CD4-positive, CD25-positive, alpha-beta regulatory T cell (primary cell): ENCODE results near the gene NDUFA13. TPM values are rescaled to one million over a fixed set of nuclear protein-coding genes. Genes with fewer than 3 reads are reported as not detected.

Source experiments
- ATAC-seq, 2 donors: fragments of 150-1000 bp; cut with Tn5 transposase; one replicate each; pipeline ENCODE4 v1.10.0; 2021; ENCODE audit warnings: low read depth in 2 of 2, moderate number of reproducible peaks in 2 of 2, moderate library complexity in 1 of 2
- DNase-seq, 3 donors: peaks; one replicate each; pipeline versions ENCODE4 v3.0.0 to v3.0.0-alpha.2; 2012 to 2022; ENCODE audit warnings: mixed read lengths in 1 of 3
- H3K27ac ChIP-seq: one replicate; pipeline ENCODE4 v1.7.0; 2013; ENCODE audit warnings: mild to moderate bottlenecking, low read length; ENCODE audit not compliant: insufficient read depth, poor library complexity, severe bottlenecking
- H3K27me3 ChIP-seq: one replicate; pipeline ENCODE4 v1.7.0; 2013; ENCODE audit warnings: low read length; ENCODE audit not compliant: control insufficient read depth, insufficient read depth
- H3K36me3 ChIP-seq: one replicate; pipeline ENCODE4 v1.7.0; 2013; ENCODE audit warnings: mild to moderate bottlenecking, low read length, moderate library complexity; ENCODE audit not compliant: control insufficient read depth, insufficient read depth
- H3K4me1 ChIP-seq: 2 replicates; pipeline ENCODE4 v1.7.0; 2013; ENCODE audit warnings: mild to moderate bottlenecking, low read length; ENCODE audit not compliant: insufficient read depth, control insufficient read depth, poor library complexity, severe bottlenecking
- H3K4me3 ChIP-seq: one replicate; pipeline ENCODE4 v1.7.0; 2013; ENCODE audit warnings: low read depth, mild to moderate bottlenecking, low read length, moderate library complexity
- H3K9me3 ChIP-seq, 2 experiments: 1 replicate in 1 of 2; 2 replicates in 1 of 2; pipeline ENCODE4 v1.7.0; 2013; ENCODE audit warnings: low read length in 2 of 2, mild to moderate bottlenecking in 1 of 2, moderate library complexity in 1 of 2; ENCODE audit not compliant: control insufficient read depth in 2 of 2
- H3K27ac Mint-ChIP-seq, 3 donors: one replicate each; pipeline ENCODE4 v1.8.0; 2020 to 2022; ENCODE audit warnings: mild to moderate bottlenecking in 3 of 3, mixed read lengths in 3 of 3, moderate library complexity in 2 of 3
- H3K27me3 Mint-ChIP-seq: one replicate; pipeline ENCODE4 v1.8.0; 2022; ENCODE audit warnings: mild to moderate bottlenecking, mixed read lengths
- H3K36me3 Mint-ChIP-seq: one replicate; pipeline ENCODE4 v1.8.0; 2020; ENCODE audit warnings: mixed read lengths
- H3K4me1 Mint-ChIP-seq, 4 donors: one replicate each; pipeline ENCODE4 v1.8.0; 2020 to 2022; ENCODE audit warnings: mixed read lengths in 4 of 4, mild to moderate bottlenecking in 1 of 4
- H3K4me3 Mint-ChIP-seq, 4 donors: one replicate each; pipeline ENCODE4 v1.8.0; 2020 to 2022; ENCODE audit warnings: mild to moderate bottlenecking in 4 of 4, mixed read lengths in 4 of 4, moderate library complexity in 3 of 4
- H3K9me3 Mint-ChIP-seq, 7 donors: one replicate each; pipeline ENCODE4 v1.8.0; 2020 to 2022; ENCODE audit warnings: mixed read lengths in 7 of 7, mild to moderate bottlenecking in 3 of 7, moderate library complexity in 2 of 7
- polyA plus RNA-seq, 4 donors: library from polyadenylated mRNA; unstranded; fragments of 300-500 nt; fragmentation: Illumina TruSeq; gene quantifications; one replicate each; pipeline ENCODE4 v1.2.3, GENCODE V29; 2021
- total RNA-seq: library from RNA; stranded (reverse); gene quantifications from one replicate; pipeline ENCODE4 v1.2.3, GENCODE V29; 2022

The NDUFA13 gene
- total and polyA plus RNA-seq, 5 donors from 2014 or later: 196 to 453 (median 365) TPM

- no peak overlapping the region for H3K4me3 ChIP-seq
- DNase-seq: no peak
- Mint-ChIP-seq H3K9me3 (peaks cover 0 to 2% (median 0%) of the 10 kb centered on the region in 7 donors), H3K36me3 (peaks cover 35% of the 10 kb centered on the region), H3K27me3 (no peaks in the 10 kb centered on the region), H3K4me3 (peak overlapping the region in 3 of 4 donors; percentile 59 to 79 (median 61)), H3K4me1 (peaks cover 19 to 88% (median 70%) of the 10 kb centered on the region in 4 donors), H3K27ac (peak overlapping the region; percentile 79 to 97 (median 91))
- ATAC-seq: no peak
- no peaks in the 10 kb centered on the region for H3K27me3 ChIP-seq
- no peaks in the 10 kb centered on the region for H3K9me3 ChIP-seq
- H3K4me1 ChIP-seq: peaks cover 64% of the 10 kb centered on the region
- H3K27ac ChIP-seq: peak overlapping the region; percentile 53
- peaks cover 27% of the 10 kb centered on the region for H3K36me3 ChIP-seq
Observed at GRCh38 chr19:19475849-19476828, 39.9 kb upstream of the NDUFA13 start.

DNA sequence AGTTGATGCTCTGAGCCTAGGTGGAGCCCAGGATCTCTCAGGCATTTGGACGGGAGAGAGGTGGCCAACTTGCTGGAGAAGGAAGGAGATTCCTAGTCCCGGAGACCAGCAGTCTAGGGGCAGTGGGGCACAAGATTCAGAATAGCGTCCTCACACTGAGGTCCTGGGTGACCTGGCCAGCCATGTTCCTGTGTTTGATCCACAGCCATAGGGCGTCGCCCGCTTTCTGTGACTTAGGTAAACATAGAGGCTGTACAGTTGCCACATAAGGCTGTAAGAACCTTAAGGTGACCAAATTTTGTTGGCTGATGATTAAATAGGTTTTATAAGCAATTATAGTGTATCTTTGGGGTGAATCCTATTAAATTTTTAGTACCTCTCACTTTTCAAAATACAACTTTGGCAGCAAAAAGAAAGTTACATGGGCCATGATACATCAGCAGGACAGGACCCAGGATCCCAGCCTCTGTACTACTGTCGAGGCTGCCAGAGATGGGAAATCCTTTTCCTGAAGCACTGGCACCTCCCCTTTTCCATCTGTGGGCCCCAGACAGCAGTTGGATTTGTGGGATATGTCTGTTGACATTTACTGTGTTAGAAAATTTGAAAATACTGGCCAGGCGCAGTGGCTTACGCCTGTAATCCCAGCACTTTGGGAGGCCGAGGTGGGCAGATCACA lies 38.2 kb upstream of the NDUFA13 start:
- no peak for DNase-seq
- H3K27ac ChIP-seq: no peak overlapping the region
- peaks cover 33% of the 10 kb centered on the region for H3K36me3 Mint-ChIP-seq

GRCh38 chr19:19480688-19481087 lies 35.3 kb upstream of the NDUFA13 start:
- Histone ChIP-seq H3K4me3 (no peak overlapping the region), H3K9me3 (no peaks in the 10 kb centered on the region), H3K4me1 (peaks cover 35% of the 10 kb centered on the region), H3K27ac (no peak overlapping the region), H3K36me3 (peaks cover 33% of the 10 kb centered on the region), H3K27me3 (no peaks in the 10 kb centered on the region)
- Mint-ChIP-seq H3K27me3 (no peaks in the 10 kb centered on the region), H3K4me3 (no peak overlapping the region), H3K27ac (peak overlapping the region; percentile 73 to 84 (median 75)), H3K36me3 (peaks cover 26% of the 10 kb centered on the region), H3K4me1 (peaks cover 14 to 65% (median 47%) of the 10 kb centered on the region in 4 donors), H3K9me3 (no peaks in the 10 kb centered on the region)
- ATAC-seq (no peak), DNase-seq (no peak)

More for the DNA sequence above, 38.2 kb upstream of the NDUFA13 start:
- Histone ChIP-seq H3K9me3 (no peaks in the 10 kb centered on the region), H3K4me1 (peaks cover 52% of the 10 kb centered on the region), H3K4me3 (no peak overlapping the region), H3K36me3 (peaks cover 31% of the 10 kb centered on the region), H3K27me3 (no peaks in the 10 kb centered on the region)
- H3K9me3 Mint-ChIP-seq: peaks cover 0 to 2% (median 0%) of the 10 kb centered on the region in 7 donors
- no peak overlapping the region for H3K4me3 Mint-ChIP-seq
- peaks cover 19 to 77% (median 60%) of the 10 kb centered on the region in 4 donors for H3K4me1 Mint-ChIP-seq
- H3K27ac Mint-ChIP-seq: peak overlapping the region; percentile 79 to 92 (median 91)
- H3K27me3 Mint-ChIP-seq: no peaks in the 10 kb centered on the region
- ATAC-seq: no peak

DNA sequence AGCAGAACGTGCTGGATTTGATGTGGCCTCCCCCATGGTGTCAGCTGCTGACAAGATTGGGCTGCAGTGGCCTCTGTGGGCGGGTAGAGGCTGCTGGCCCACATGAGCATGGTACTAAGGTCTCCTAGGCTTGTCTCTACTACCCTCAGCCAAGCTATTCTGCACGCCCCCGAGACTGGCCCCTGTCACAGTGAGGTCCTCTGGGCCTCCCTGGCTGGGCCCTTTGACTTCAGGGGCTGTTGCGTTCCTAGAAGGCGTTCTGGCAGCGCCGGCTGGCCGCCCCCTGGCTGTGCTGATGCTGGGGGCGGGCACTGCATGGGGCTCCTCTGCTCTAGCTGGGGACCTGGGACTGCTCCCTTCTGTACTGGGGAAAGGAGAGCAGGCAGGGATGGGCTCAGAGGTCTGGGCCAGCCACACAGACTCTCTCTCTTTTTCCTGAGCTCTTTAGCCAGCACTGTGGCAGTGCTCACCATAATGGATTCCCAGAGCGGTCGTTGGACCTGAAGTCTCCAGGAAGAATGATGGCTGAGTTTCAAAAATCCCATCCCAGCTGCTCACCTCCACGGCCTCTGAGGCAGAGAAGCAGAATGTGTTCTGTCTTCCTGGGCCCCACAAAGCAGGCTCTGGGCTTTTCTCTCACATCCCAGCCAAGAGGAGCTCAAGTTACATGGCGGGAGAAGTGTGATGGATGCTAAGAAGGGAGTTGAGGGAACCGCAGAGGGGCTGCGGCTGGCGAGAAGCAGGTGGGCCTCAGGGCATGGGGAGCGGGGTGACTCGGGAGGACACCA lies 33.0 kb upstream of the NDUFA13 start:
- H3K36me3 Mint-ChIP-seq: peaks cover 21% of the 10 kb centered on the region
- H3K27ac Mint-ChIP-seq: peak overlapping the region; percentile 75 to 93 (median 89)
- Histone ChIP-seq H3K4me3 (no peak overlapping the region), H3K9me3 (no peaks in the 10 kb centered on the region), H3K4me1 (peaks cover 26% of the 10 kb centered on the region), H3K27ac (no peak overlapping the region), H3K27me3 (no peaks in the 10 kb centered on the region), H3K36me3 (peaks cover 33% of the 10 kb centered on the region)
- DNase-seq (no peak), ATAC-seq (no peak)
- H3K27me3 Mint-ChIP-seq: no peaks in the 10 kb centered on the region
- H3K4me1 Mint-ChIP-seq: peaks cover 0 to 63% (median 31%) of the 10 kb centered on the region in 4 donors
- no peaks in the 10 kb centered on the region for H3K9me3 Mint-ChIP-seq
- H3K4me3 Mint-ChIP-seq: no peak overlapping the region

GRCh38 chr19:19485161-19485997 lies 30.6 kb upstream of the NDUFA13 start:
- H3K27me3 Mint-ChIP-seq: no peaks in the 10 kb centered on the region
- H3K27ac Mint-ChIP-seq: peak overlapping the region; percentile 74 to 99 (median 86)
- Histone ChIP-seq H3K4me1 (peaks cover 48% of the 10 kb centered on the region), H3K36me3 (peaks cover 22% of the 10 kb centered on the region), H3K4me3 (no peak overlapping the region), H3K9me3 (no peaks in the 10 kb centered on the region), H3K27me3 (no peaks in the 10 kb centered on the region), H3K27ac (peak overlapping the region; percentile 30)
- no peaks in the 10 kb centered on the region for H3K9me3 Mint-ChIP-seq
- peaks cover 10 to 72% (median 28%) of the 10 kb centered on the region in 4 donors for H3K4me1 Mint-ChIP-seq
- DNase-seq (no peak), ATAC-seq (no peak)
- peak overlapping the region in 2 of 4 donors; percentile 7 to 10 for H3K4me3 Mint-ChIP-seq
- peaks cover 14% of the 10 kb centered on the region for H3K36me3 Mint-ChIP-seq

DNA sequence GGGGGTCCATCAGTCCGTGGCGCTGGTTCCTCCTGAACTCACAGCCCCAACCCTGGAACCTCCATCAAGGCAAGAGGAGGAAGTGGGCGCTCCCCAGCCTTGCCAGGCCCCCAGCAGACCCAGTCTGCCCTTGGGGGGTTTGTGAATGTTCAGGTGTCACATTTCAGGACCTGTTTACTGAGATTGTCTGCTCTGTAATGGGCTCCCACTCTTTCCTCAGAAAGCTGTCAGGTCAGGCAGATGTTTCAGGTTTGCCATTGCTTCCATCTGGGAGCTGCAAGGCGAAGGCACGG lies 30.1 kb upstream of the NDUFA13 start:
- H3K27ac ChIP-seq: peak overlapping the region; percentile 9
- H3K9me3 ChIP-seq: no peaks in the 10 kb centered on the region
- no peaks in the 10 kb centered on the region for H3K9me3 Mint-ChIP-seq
- H3K4me1 Mint-ChIP-seq: peaks cover 10 to 71% (median 29%) of the 10 kb centered on the region in 4 donors
- ATAC-seq (no peak), DNase-seq (no peak)
- peaks cover 18% of the 10 kb centered on the region for H3K36me3 ChIP-seq
- no peak overlapping the region for H3K4me3 ChIP-seq
- no peaks in the 10 kb centered on the region for H3K27me3 Mint-ChIP-seq
- no peak overlapping the region for H3K4me3 Mint-ChIP-seq
- H3K4me1 ChIP-seq: peaks cover 48% of the 10 kb centered on the region
- peak overlapping the region; percentile 14 to 99 (median 86) for H3K27ac Mint-ChIP-seq
- peaks cover 10% of the 10 kb centered on the region for H3K36me3 Mint-ChIP-seq
- no peaks in the 10 kb centered on the region for H3K27me3 ChIP-seq
